HepG2 (cell line): ENCODE results near the gene PTGER4. TPM values are rescaled to one million over a fixed set of nuclear protein-coding genes. Genes with fewer than 3 reads are reported as not detected.

Source experiments
- ATAC-seq: fragments of 200-7000 bp; cut with Tn5 transposase; 3 replicates; pipeline ENCODE4 v1.9.1; 2020; ENCODE audit warnings: mild to moderate bottlenecking, moderate library complexity
- BruUV-seq: library from RNA; stranded (reverse); fragments of 400-500 nt; replicated peaks from 2 replicates; lab custom pipeline; 2021; lab: Mats Ljungman, UMichigan
- CTCF ChIA-PET: fragments of 300-600 bp; formaldehyde crosslinking; extraction: SDS; loops from one replicate; lab custom pipeline; 2021; ENCODE audit warnings: low total read pairs, inconsistent platforms, low intra/inter-chr PET ratio; lab: Yijun Ruan, JAX
- POLR2A ChIA-PET: fragments of 350-600 bp; sonication (Branson Sonifier 250); formaldehyde crosslinking; loops from one replicate; lab custom pipeline; 2020; ENCODE audit warnings: antibody characterized with exemption, inconsistent platforms; lab: Yijun Ruan, JAX
- DNase-seq: peaks from one replicate; pipeline ENCODE4 v3.0.0-alpha.2; 2015; ENCODE audit warnings: low spot score
- FAIRE-seq: peaks from 3 replicates; lab custom pipeline; 2011; peaks lifted over from hg19 to GRCh38; lab: Jason Lieb, UNC
- H2AFZ ChIP-seq: one replicate; pipeline ENCODE4 v1.6.1; 2011; ENCODE audit warnings: low read length, inconsistent platforms
- H3K27ac ChIP-seq: fragments of 300-600 bp; 3 replicates; pipeline ENCODE4 v1.8.0; 2011; ENCODE audit warnings: mixed run types, mild to moderate bottlenecking, mixed read lengths, low read length, inconsistent platforms; ENCODE audit not compliant: insufficient read depth; ENCODE audit errors: extremely low read length
- H3K27me3 ChIP-seq, 2 experiments: fragments of 200-600 bp in 1 of 2; 2 replicates in 1 of 2; 3 replicates in 1 of 2; pipeline versions ENCODE4 v1.6.0 to v1.8.0; 2011; ENCODE audit warnings: low read length in 2 of 2, mild to moderate bottlenecking in 2 of 2, moderate library complexity in 2 of 2, inconsistent platforms in 1 of 2; ENCODE audit not compliant: insufficient read depth in 2 of 2, control insufficient read depth in 1 of 2
- H3K36me3 ChIP-seq, 2 experiments: fragments of 200-600 bp in 1 of 2; replicated peaks in 1 of 2; 2 replicates in 1 of 2; 3 replicates in 1 of 2; pipeline versions ENCODE4 v1.5.1 to v1.8.0; 2011; ENCODE audit warnings: low read length in 2 of 2, inconsistent platforms in 1 of 2; ENCODE audit not compliant: insufficient read depth in 2 of 2, control insufficient read depth in 1 of 2
- H3K4me1 ChIP-seq: 2 replicates; pipeline ENCODE4 v1.5.1; 2012; ENCODE audit warnings: low read length, inconsistent platforms; ENCODE audit not compliant: insufficient read depth
- H3K4me2 ChIP-seq: 2 replicates; pipeline ENCODE4 v1.6.0; 2011; ENCODE audit warnings: low read depth, low read length, inconsistent platforms
- H3K4me3 ChIP-seq, 3 experiments: fragments of 200-600 bp in 1 of 3; sonication (generic), shearing (Covaris generic) in 1 of 3; replicated peaks in 1 of 3; 2 replicates each; pipeline ENCODE4 v1.5.1; 2011 to 2016; ENCODE audit warnings: low read length in 3 of 3, inconsistent platforms in 2 of 3, low read depth in 2 of 3, mild to moderate bottlenecking in 2 of 3, control low read depth in 1 of 3, mixed read lengths in 1 of 3; ENCODE audit not compliant: insufficient read depth in 1 of 3
- H3K79me2 ChIP-seq: one replicate; pipeline ENCODE4 v1.6.1; 2011; ENCODE audit warnings: low read length, inconsistent platforms; ENCODE audit not compliant: insufficient read depth
- H3K9ac ChIP-seq: 2 replicates; pipeline ENCODE4 v1.6.0; 2011; ENCODE audit warnings: mild to moderate bottlenecking, low read depth, low read length, inconsistent platforms; ENCODE audit not compliant: insufficient read depth
- H3K9me3 ChIP-seq: 2 replicates; pipeline ENCODE4 v1.5.1; 2012; ENCODE audit warnings: mild to moderate bottlenecking, low read length
- H4K20me1 ChIP-seq: 2 replicates; pipeline ENCODE4 v1.6.0; 2011; ENCODE audit warnings: inconsistent platforms, mild to moderate bottlenecking, low read length, moderate library complexity; ENCODE audit not compliant: insufficient read depth
- MED1 ChIP-seq: sonication (generic); formaldehyde crosslinking; IDR thresholded peaks from 2 replicates; pipeline ENCODE4 v1.4.0; 2020; ENCODE audit warnings: missing genetic modification reagents
- NFIB ChIP-seq: sonication (generic); formaldehyde crosslinking; IDR thresholded peaks from 2 replicates; pipeline ENCODE4 v1.9.0; 2021; ENCODE audit warnings: missing genetic modification reagents, mild to moderate bottlenecking, borderline replicate concordance
- in situ Hi-C: cut with HindIII; loops from 2 replicates; pipeline ENCODE4 v1.10.0; 2017; ENCODE audit warnings: low pct_unique_long_range_greater_than_20kb; ENCODE audit not compliant: extremely low pct_ligation_motif_present
- intact Hi-C: fragments of 100-400 bp; cut with micrococcal nuclease; formaldehyde crosslinking; loops from one replicate; pipeline ENCODE4 v1.10.0; 2022; ENCODE audit not compliant: unreplicated experiment
- polyA plus RNA-seq, 8 experiments: library from polyadenylated mRNA; depleted of rRNA in 3 of 8; stranded (reverse) in 7 of 8; unstranded in 1 of 8; fragments of >200 nt; fragmentation: Illumina TruSeq in 4 of 8; extraction: Trizol in 4 of 8; gene quantifications; 2 replicates each; pipeline versions ENCODE4 v1.2.1 to v1.2.3, GENCODE V29; 2011 to 2016; ENCODE audit warnings: low read depth in 4 of 8, missing spikeins in 1 of 8, mixed read lengths in 1 of 8; ENCODE audit not compliant: insufficient read depth in 1 of 8
- small RNA-seq, 3 experiments: library from RNA; depleted of rRNA; stranded (forward); fragments of <200 nt; gene quantifications; one replicate each; pipeline ENCODE3, GENCODE V24; 2012; ENCODE audit warnings: low read depth in 2 of 3, low replicate concordance in 1 of 3; ENCODE audit not compliant: insufficient read length in 3 of 3, insufficient read depth in 2 of 3
- total RNA-seq, 5 experiments: library from RNA; depleted of rRNA; stranded (reverse); fragments of >200 nt; fragmentation: Illumina TruSeq; extraction: Trizol; gene quantifications; 2 replicates each; pipeline ENCODE4 v1.2.3, GENCODE V29; 2016; ENCODE audit warnings: low read depth in 1 of 5

PTGER4 gene
- total and polyA plus RNA-seq, 2 of the 13 experiments (the other 11 are each of a cell fraction or from before 2014, with no cell fraction given), result 0.01 to 0.11 TPM

GRCh38 chr5:40738502-40738901 lies 58.8 kb downstream of the PTGER4 start:
- in situ Hi-C loops, result no loop called here
- Histone ChIP-seq H3K27ac (no peak overlapping the region), H3K27me3 (no peaks in the 10 kb centered on the region), H3K9me3 (no peaks in the 10 kb centered on the region), H3K4me1 (peaks cover 24% of the 10 kb centered on the region), H3K79me2 (no peaks in the 10 kb centered on the region), H3K9ac (no peak overlapping the region), H4K20me1 (peaks cover 3% of the 10 kb centered on the region; the same call in 1 of the 2 replicates), H3K4me2 (no peak overlapping the region), H3K4me3 (no peak overlapping the region), H3K36me3 (peaks cover 4 to 15% of the 10 kb centered on the region in 2 experiments), H2AFZ (no peak overlapping the region)
- POLR2A ChIA-PET, result no interaction called here
- CTCF ChIA-PET, result no interaction called here
- no peak for ATAC-seq
- no peak for DNase-seq
- BruUV-seq, result no TSS peak
- FAIRE-seq, result no peak
- intact Hi-C loops, result loop anchor here (5.0 kb wide), 1 partner anchor 1156 kb away; no protein-coding TSS in a partner anchor
- TF ChIP-seq NFIB (CRISPR knock-in tag) (no peak), MED1 (no peak)

Small RNA genes lying within 50 kb of the gene (small RNA-seq; reads per million reads assigned to genes)
- 0 reads per million in 3 experiments for gene RF00092

Other genes with a start within 250 kb of the PTGER4 start
- 20.0 and 37.9 TPM in 2 replicates for gene TTC33, start 76.0 kb downstream of the PTGER4 start, total RNA-seq (2016; rRNA removed; fragmentation: Illumina TruSeq; extraction: Trizol)
- gene TTC33, start 76.0 kb downstream of the PTGER4 start, polyA plus RNA-seq (2011; rRNA removed), result 3.8 and 4.5 TPM in 2 replicates
- gene PRKAA1, start 118.5 kb downstream of the PTGER4 start, total RNA-seq (2016; rRNA removed; fragmentation: Illumina TruSeq; extraction: Trizol), result 58.0 and 78.7 TPM in 2 replicates
- 29.0 and 36.6 TPM in 2 replicates for gene PRKAA1, start 118.5 kb downstream of the PTGER4 start, polyA plus RNA-seq (2011; rRNA removed)
- gene RPL37, start 155.3 kb downstream of the PTGER4 start, total RNA-seq (2016; rRNA removed; fragmentation: Illumina TruSeq; extraction: Trizol), result 1,981 and 2,192 TPM in 2 replicates
- 3,367 and 3,734 TPM in 2 replicates for gene RPL37, start 155.3 kb downstream of the PTGER4 start, polyA plus RNA-seq (2011; rRNA removed)
- gene CARD6, start 161.5 kb downstream of the PTGER4 start, total RNA-seq (2016; rRNA removed; fragmentation: Illumina TruSeq; extraction: Trizol), result 1.4 TPM in 2 replicates
- 0.33 and 0.39 TPM in 2 replicates for gene CARD6, start 161.5 kb downstream of the PTGER4 start, polyA plus RNA-seq (2011; rRNA removed)
- gene C7, start 229.6 kb downstream of the PTGER4 start, total RNA-seq (2016; rRNA removed; fragmentation: Illumina TruSeq; extraction: Trizol), result 3.5 and 3.6 TPM in 2 replicates
- gene C7, start 229.6 kb downstream of the PTGER4 start, polyA plus RNA-seq (2011; rRNA removed), result 1.4 and 1.7 TPM in 2 replicates